K562 (cell line): ENCODE results near the gene BTG2. TPM values are rescaled to one million over a fixed set of nuclear protein-coding genes. Genes with fewer than 3 reads are reported as not detected.

Source experiments
- CCNT2 ChIP-seq: IDR thresholded peaks from 2 replicates; pipeline ENCODE4 v1.6.1; 2011; ENCODE audit warnings: borderline replicate concordance, low read depth, mild to moderate bottlenecking, moderate library complexity, mixed read lengths, low read length; ENCODE audit not compliant: insufficient read length; ENCODE audit errors: extremely low read depth
- CEBPZ ChIP-seq: fragments of 150-350 bp; IDR thresholded peaks from 2 replicates; pipeline ENCODE4 v1.6.1; 2014; ENCODE audit warnings: low read depth, mild to moderate bottlenecking, low read length, borderline replicate concordance
- GABPB1 ChIP-seq: sonication (generic); formaldehyde crosslinking; IDR thresholded peaks from 2 replicates; pipeline ENCODE4 v1.8.0; 2022; ENCODE audit warnings: mild to moderate bottlenecking, missing genetic modification reagents
- HMG20B ChIP-seq: fragments of 250-450 bp; sonication (Bioruptor Pico); IDR thresholded peaks from 2 replicates; pipeline ENCODE4 v1.5.0; 2021; ENCODE audit warnings: mild to moderate bottlenecking
- JUNB ChIP-seq: fragments of 450-650 bp; formaldehyde crosslinking; conservative IDR thresholded peaks from 2 replicates; pipeline ENCODE4 v1.4.0; 2020; ENCODE audit warnings: mild to moderate bottlenecking
- KAT2B ChIP-seq: IDR thresholded peaks from one replicate; pipeline ENCODE4 v1.6.1; 2012; ENCODE audit warnings: low read depth, mild to moderate bottlenecking, control low read depth, inconsistent platforms, low read length, moderate library complexity
- NFATC3 ChIP-seq: fragments of 450-650 bp; IDR thresholded peaks from 2 replicates; pipeline ENCODE4 v1.6.1; 2017; ENCODE audit warnings: mild to moderate bottlenecking
- POLR2A ChIP-seq: fragments of 450-650 bp; conservative IDR thresholded peaks from 2 replicates; pipeline ENCODE4 v1.6.1; 2016
- RBM25 ChIP-seq: fragments of 200-400 bp; formaldehyde crosslinking; IDR thresholded peaks from 2 replicates; pipeline ENCODE4 v1.6.1; 2018; ENCODE audit warnings: low read length, low read depth, moderate library complexity; ENCODE audit not compliant: severe bottlenecking
- SMARCC2 ChIP-seq: fragments of 450-650 bp; IDR thresholded peaks from 2 replicates; pipeline ENCODE4 v1.6.1; 2017; ENCODE audit warnings: antibody characterized with exemption, moderate library complexity, mild to moderate bottlenecking, low read depth
- TAF1 ChIP-seq: IDR thresholded peaks from 2 replicates; pipeline ENCODE4 v1.6.1; 2011; ENCODE audit warnings: mild to moderate bottlenecking, low read length, moderate library complexity; ENCODE audit not compliant: insufficient read depth, control insufficient read depth, severe bottlenecking; ENCODE audit errors: extremely low read depth
- THAP7 ChIP-seq: fragments of 250-450 bp; sonication (Bioruptor Pico); IDR thresholded peaks from 2 replicates; pipeline ENCODE4 v1.5.0; 2021
- TRIM25 ChIP-seq: fragments of 450-650 bp; IDR thresholded peaks from 2 replicates; pipeline ENCODE4 v1.7.0; 2016; ENCODE audit warnings: borderline replicate concordance
- ZNF184 ChIP-seq: sonication (generic); formaldehyde crosslinking; IDR thresholded peaks from 2 replicates; pipeline ENCODE4 v1.5.0; 2020; ENCODE audit warnings: missing genetic modification reagents
- ZNF507 ChIP-seq: conservative IDR thresholded peaks from 2 replicates; pipeline ENCODE4 v1.6.1; 2017; ENCODE audit warnings: missing genetic modification characterization, missing compliant biosample characterization
- ZNF586 ChIP-seq: fragments of 450-650 bp; formaldehyde crosslinking; conservative IDR thresholded peaks from 2 replicates; pipeline ENCODE4 v1.4.0; 2020; ENCODE audit warnings: mild to moderate bottlenecking, moderate library complexity
- ZNF696 ChIP-seq: fragments of 250-450 bp; sonication (Bioruptor Pico); conservative IDR thresholded peaks from 2 replicates; pipeline ENCODE4 v1.4.0; 2020; ENCODE audit warnings: mild to moderate bottlenecking, moderate library complexity
- polyA plus RNA-seq, 8 experiments: library from polyadenylated mRNA; depleted of rRNA in 4 of 8; stranded (reverse) in 5 of 8; unstranded in 3 of 8; fragments of >200 nt; fragmentation: Nextera tagmentation in 2 of 8; fragmentation: Illumina TruSeq in 1 of 8; extraction: Ambion mirVana in 2 of 8; extraction: Trizol in 1 of 8; gene quantifications; 2 replicates each; pipeline versions ENCODE4 v1.2.1 to v1.2.3, GENCODE V29; 2011 to 2014; ENCODE audit warnings: inconsistent platforms in 1 of 8, missing spikeins in 1 of 8
- total RNA-seq, 7 experiments: library from RNA; depleted of rRNA in 6 of 7; stranded (reverse); fragments of >200 nt in 6 of 7; fragmentation: Illumina TruSeq in 2 of 7; extraction: Trizol in 2 of 7; gene quantifications; 2 replicates each; pipeline versions ENCODE4 v1.2.1 to v1.2.3, GENCODE V29; 2011 to 2021; ENCODE audit warnings: low replicate concordance in 1 of 7
- TF ChIP-seq, protein P1 (sequence below): IDR thresholded peaks from 2 replicates; pipeline ENCODE4 v1.6.1; 2014; ENCODE audit warnings: antibody characterized with exemption
- TF ChIP-seq, protein P2 (sequence below), 2 experiments: fragments of 250-450 bp in 1 of 2; fragments of 450-650 bp in 1 of 2; sonication (Bioruptor Pico) in 1 of 2; IDR thresholded peaks; 2 replicates each; pipeline versions ENCODE4 v1.6.1 to v1.8.0; 2016 to 2021; ENCODE audit warnings: mild to moderate bottlenecking in 2 of 2, moderate library complexity in 2 of 2, missing compliant biosample characterization in 1 of 2, missing genetic modification characterization in 1 of 2

The BTG2 gene
- total and polyA plus RNA-seq, 9 of the 15 experiments (the other 6 are each of a cell fraction or from before 2014, with no cell fraction given) = 2.3 to 41.9 (median 8.7) TPM

GRCh38 chr1:203304919-203305808 is at the start of gene BTG2 (continued):
- TF ChIP-seq TRIM25 (no peak), KAT2B (no peak), TAF1 (peak; percentile 72), GABPB1 (CRISPR knock-in tag) (peak; percentile 73), ZNF184 (CRISPR knock-in tag) (no peak), ZNF586 (no peak), SMARCC2 (no peak), JUNB (CRISPR knock-in tag) (no peak), NFATC3 (no peak; the same call in 1 of the 2 replicates), RBM25 (peak; percentile 70), CEBPZ (no peak), ZNF507 (tag) (no peak), HMG20B (CRISPR knock-in tag) (no peak), CCNT2 (peak; percentile 72), ZNF696 (no peak), THAP7 (CRISPR knock-in tag) (no peak), POLR2A (peak; percentile 95)
- TF ChIP-seq, protein P1, sequence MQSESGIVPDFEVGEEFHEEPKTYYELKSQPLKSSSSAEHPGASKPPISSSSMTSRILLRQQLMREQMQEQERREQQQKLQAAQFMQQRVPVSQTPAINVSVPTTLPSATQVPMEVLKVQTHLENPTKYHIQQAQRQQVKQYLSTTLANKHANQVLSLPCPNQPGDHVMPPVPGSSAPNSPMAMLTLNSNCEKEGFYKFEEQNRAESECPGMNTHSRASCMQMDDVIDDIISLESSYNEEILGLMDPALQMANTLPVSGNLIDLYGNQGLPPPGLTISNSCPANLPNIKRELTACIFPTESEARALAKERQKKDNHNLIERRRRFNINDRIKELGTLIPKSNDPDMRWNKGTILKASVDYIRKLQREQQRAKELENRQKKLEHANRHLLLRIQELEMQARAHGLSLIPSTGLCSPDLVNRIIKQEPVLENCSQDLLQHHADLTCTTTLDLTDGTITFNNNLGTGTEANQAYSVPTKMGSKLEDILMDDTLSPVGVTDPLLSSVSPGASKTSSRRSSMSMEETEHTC = no peak
- TF ChIP-seq, protein P2, sequence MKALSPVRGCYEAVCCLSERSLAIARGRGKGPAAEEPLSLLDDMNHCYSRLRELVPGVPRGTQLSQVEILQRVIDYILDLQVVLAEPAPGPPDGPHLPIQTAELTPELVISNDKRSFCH (CRISPR knock-in tag; IDR thresholded peaks at IDR 0.05) = no peak
- TF ChIP-seq, protein P2 (tag; IDR thresholded peaks at IDR 0.05) = peak; percentile 64
